ENCODE measurements around the gene SEZ6L.

DNA sequence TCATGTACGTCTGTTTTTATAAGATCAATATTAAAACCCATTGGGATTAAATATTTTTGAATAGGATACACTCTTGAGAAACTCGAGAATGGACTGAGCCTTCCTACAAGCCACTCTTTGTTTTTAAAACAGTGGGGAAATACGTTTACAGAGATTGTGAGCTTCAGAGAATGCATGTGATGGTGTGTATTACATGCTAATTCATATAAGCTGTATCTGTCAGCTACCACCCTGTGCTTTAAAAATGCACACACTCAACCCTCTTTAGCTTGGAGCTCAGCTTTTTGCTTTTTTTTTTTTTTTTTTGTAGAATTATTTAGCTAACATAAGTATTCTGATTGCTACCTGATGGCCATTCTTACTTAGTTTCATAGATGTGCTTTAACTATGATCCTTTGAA lies 213.5 kb downstream of the SEZ6L start:
- no peak for TF ChIP-seq EP300 (IDR thresholded peaks at IDR 0.05)
- TF ChIP-seq, protein P1, sequence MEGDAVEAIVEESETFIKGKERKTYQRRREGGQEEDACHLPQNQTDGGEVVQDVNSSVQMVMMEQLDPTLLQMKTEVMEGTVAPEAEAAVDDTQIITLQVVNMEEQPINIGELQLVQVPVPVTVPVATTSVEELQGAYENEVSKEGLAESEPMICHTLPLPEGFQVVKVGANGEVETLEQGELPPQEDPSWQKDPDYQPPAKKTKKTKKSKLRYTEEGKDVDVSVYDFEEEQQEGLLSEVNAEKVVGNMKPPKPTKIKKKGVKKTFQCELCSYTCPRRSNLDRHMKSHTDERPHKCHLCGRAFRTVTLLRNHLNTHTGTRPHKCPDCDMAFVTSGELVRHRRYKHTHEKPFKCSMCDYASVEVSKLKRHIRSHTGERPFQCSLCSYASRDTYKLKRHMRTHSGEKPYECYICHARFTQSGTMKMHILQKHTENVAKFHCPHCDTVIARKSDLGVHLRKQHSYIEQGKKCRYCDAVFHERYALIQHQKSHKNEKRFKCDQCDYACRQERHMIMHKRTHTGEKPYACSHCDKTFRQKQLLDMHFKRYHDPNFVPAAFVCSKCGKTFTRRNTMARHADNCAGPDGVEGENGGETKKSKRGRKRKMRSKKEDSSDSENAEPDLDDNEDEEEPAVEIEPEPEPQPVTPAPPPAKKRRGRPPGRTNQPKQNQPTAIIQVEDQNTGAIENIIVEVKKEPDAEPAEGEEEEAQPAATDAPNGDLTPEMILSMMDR (IDR thresholded peaks at IDR 0.05): no peak
- TF ChIP-seq POLR2AphosphoS5 (IDR thresholded peaks at IDR 0.05): no peak
